ENCODE data around the gene PDE6H. TPM values are rescaled to one million over a fixed set of nuclear protein-coding genes. Genes with fewer than 3 reads are reported as not detected.
A peak's percentile ranks its signal among the peaks of the same experiment; 100 is the strongest.

The PDE6H gene
- total RNA-seq, 1 donor from 2014 or later: not detected

- peaks cover 0 to 6% of the 10 kb centered on the region in 2 donors for H3K4me1 ChIP-seq
- H3K9me3 ChIP-seq: no peaks in the 10 kb centered on the region
- no peaks in the 10 kb centered on the region for H3K27me3 ChIP-seq
- H3K27ac ChIP-seq: no peak overlapping the region
- no peak for TF ChIP-seq CTCF (IDR thresholded peaks at IDR 0.05)
- no peaks in the 10 kb centered on the region for H3K36me3 ChIP-seq
- intact Hi-C loops (cut with DNase I): loop anchor here (5.0 to 10.0 kb wide), 3 partner anchors 39 to 356 kb away; a partner anchor contains a TSS
- H3K4me3 ChIP-seq: no peak overlapping the region
- DNase-seq (ENCODE audit: low spot score in 2 of 2): no peak
These were observed 18.2 kb downstream of the PDE6H start for GRCh38 chr12:14991069-14991468.

GRCh38 chr12:14992673-14993072 lies 19.8 kb downstream of the PDE6H start:
- Histone ChIP-seq H3K27ac (no peak overlapping the region), H3K9me3 (no peaks in the 10 kb centered on the region), H3K4me3 (no peak overlapping the region), H3K36me3 (no peaks in the 10 kb centered on the region), H3K4me1 (peaks cover 0 to 6% of the 10 kb centered on the region in 2 donors), H3K27me3 (no peaks in the 10 kb centered on the region)
- no peak for DNase-seq (ENCODE audit: low spot score in 2 of 2)
- intact Hi-C loops (cut with DNase I): loop anchor here (5.0 to 10.0 kb wide), 3 partner anchors 40 to 358 kb away; a partner anchor contains a TSS
- TF ChIP-seq CTCF (IDR thresholded peaks at IDR 0.05): no peak

GRCh38 chr12:14993117-14993516 lies 20.3 kb downstream of the PDE6H start:
- DNase-seq (ENCODE audit: low spot score in 2 of 2): no peak
- H3K4me1 ChIP-seq: peaks cover 0 to 6% of the 10 kb centered on the region in 2 donors
- no peak overlapping the region for H3K27ac ChIP-seq
- H3K27me3 ChIP-seq: no peaks in the 10 kb centered on the region
- H3K36me3 ChIP-seq: no peaks in the 10 kb centered on the region
- intact Hi-C loops (cut with DNase I): loop anchor here (5.0 to 10.0 kb wide), 3 partner anchors 41 to 358 kb away; a partner anchor contains a TSS
- H3K9me3 ChIP-seq: no peaks in the 10 kb centered on the region
- TF ChIP-seq CTCF (IDR thresholded peaks at IDR 0.05): no peak
- no peak overlapping the region for H3K4me3 ChIP-seq

GRCh38 chr12:14993537-14994266 lies 20.9 kb downstream of the PDE6H start:
- no peak for DNase-seq (ENCODE audit: low spot score in 2 of 2)
- intact Hi-C loops (cut with DNase I): loop anchor here (2.0 to 10.0 kb wide), 4 partner anchors 41 to 359 kb away; a partner anchor contains a TSS
- no peak for TF ChIP-seq CTCF (IDR thresholded peaks at IDR 0.05)
- H3K27ac ChIP-seq: peak overlapping the region in 1 of 2 donors; percentile 28
- H3K4me3 ChIP-seq: no peak overlapping the region
- no peaks in the 10 kb centered on the region for H3K9me3 ChIP-seq
- no peaks in the 10 kb centered on the region for H3K27me3 ChIP-seq
- peaks cover 0 to 6% of the 10 kb centered on the region in 2 donors for H3K4me1 ChIP-seq
- no peaks in the 10 kb centered on the region for H3K36me3 ChIP-seq

- no peaks in the 10 kb centered on the region for H3K36me3 ChIP-seq
- H3K27ac ChIP-seq: peak overlapping the region; percentile 28 to 36
- DNase-seq (ENCODE audit: low spot score in 2 of 2): no peak
- intact Hi-C loops (cut with DNase I): loop anchor here (1.0 to 10.0 kb wide), 6 partner anchors 42 to 360 kb away; a partner anchor contains a TSS
- H3K4me1 ChIP-seq: peaks cover 0 to 6% of the 10 kb centered on the region in 2 donors
- no peaks in the 10 kb centered on the region for H3K9me3 ChIP-seq
- TF ChIP-seq CTCF (IDR thresholded peaks at IDR 0.05): no peak
- H3K4me3 ChIP-seq: no peak overlapping the region
- no peaks in the 10 kb centered on the region for H3K27me3 ChIP-seq
These were observed 21.8 kb downstream of the PDE6H start for GRCh38 chr12:14994610-14995009.
